Vagina (tissue), 2 donors: ENCODE measurements around the gene PDE10A. TPM values are rescaled to one million over a fixed set of nuclear protein-coding genes. Genes with fewer than 3 reads are reported as not detected.

Experiments used
- DNase-seq, 2 donors: peaks; one replicate each; pipeline ENCODE4 v3.0.0-alpha.2; 2017; ENCODE audit errors: extremely low spot score in 2 of 2
- H3K27ac ChIP-seq: fragments of 200-600 bp; sonication (generic); one replicate; pipeline ENCODE4 v1.5.1; 2019
- H3K27me3 ChIP-seq: fragments of 200-600 bp; sonication (generic); one replicate; pipeline ENCODE4 v1.5.1; 2019
- H3K36me3 ChIP-seq, 2 donors: fragments of 200-600 bp; sonication (generic); one replicate each; pipeline ENCODE4 v1.5.1; 2017 to 2019
- H3K4me1 ChIP-seq: fragments of 200-600 bp; sonication (generic); one replicate; pipeline ENCODE4 v1.5.1; 2019
- H3K4me3 ChIP-seq, 2 donors: fragments of 200-600 bp; sonication (generic); 1 replicate in 1 of 2; 2 replicates in 1 of 2; pipeline ENCODE4 v1.5.1; 2016 to 2019
- H3K9me3 ChIP-seq: fragments of 200-600 bp; sonication (generic); one replicate; pipeline ENCODE4 v1.5.1; 2019
- POLR2A ChIP-seq, 2 donors: fragments of 450-650 bp; IDR thresholded peaks; one replicate each; pipeline ENCODE4 v1.6.1; 2017; ENCODE audit warnings: antibody characterized with exemption in 2 of 2, mild to moderate bottlenecking in 2 of 2, moderate library complexity in 2 of 2
- POLR2AphosphoS5 ChIP-seq, 2 donors: sonication (generic); formaldehyde crosslinking; IDR thresholded peaks; one replicate each; pipeline ENCODE4 v1.9.0; 2017; ENCODE audit warnings: antibody characterized with exemption in 2 of 2, mild to moderate bottlenecking in 2 of 2, low read depth in 1 of 2; ENCODE audit not compliant: insufficient read depth in 1 of 2
- intact Hi-C: fragments of 100-400 bp; cut with DNase I; formaldehyde crosslinking; loops from one replicate; pipeline ENCODE4 v1.15.1; 2023
- total RNA-seq: library from RNA; depleted of rRNA; stranded (reverse); fragments of >200 nt; gene quantifications from one replicate; pipeline ENCODE4 v1.2.3, GENCODE V29; 2016
- TF ChIP-seq, protein P1 (sequence below), 3 experiments: fragments of 450-650 bp in 2 of 3; fragments of 200-600 bp in 1 of 3; sonication (generic) in 1 of 3; IDR thresholded peaks; one replicate each; pipeline ENCODE4 v1.5.1; 2017 to 2019; ENCODE audit warnings: antibody characterized with exemption in 3 of 3, mild to moderate bottlenecking in 2 of 3, moderate library complexity in 2 of 3

Gene PDE10A
- total RNA-seq, 1 donor from 2014 or later = 15.0 TPM

GRCh38 chr6:165584541-165584940, 78.5 kb downstream of the PDE10A start:
- Histone ChIP-seq H3K27me3 (no peaks in the 10 kb centered on the region), H3K4me3 (no peak overlapping the region), H3K4me1 (no peaks in the 10 kb centered on the region), H3K36me3 (no peaks in the 10 kb centered on the region), H3K27ac (no peak overlapping the region), H3K9me3 (no peaks in the 10 kb centered on the region)
- intact Hi-C loops = no loop called here
- TF ChIP-seq POLR2A (IDR thresholded peaks at IDR 0.05) (no peak), POLR2AphosphoS5 (IDR thresholded peaks at IDR 0.05; ENCODE audit: insufficient read depth in 1 of 2, low read depth in 1 of 2) (no peak)
- TF ChIP-seq, protein P1, sequence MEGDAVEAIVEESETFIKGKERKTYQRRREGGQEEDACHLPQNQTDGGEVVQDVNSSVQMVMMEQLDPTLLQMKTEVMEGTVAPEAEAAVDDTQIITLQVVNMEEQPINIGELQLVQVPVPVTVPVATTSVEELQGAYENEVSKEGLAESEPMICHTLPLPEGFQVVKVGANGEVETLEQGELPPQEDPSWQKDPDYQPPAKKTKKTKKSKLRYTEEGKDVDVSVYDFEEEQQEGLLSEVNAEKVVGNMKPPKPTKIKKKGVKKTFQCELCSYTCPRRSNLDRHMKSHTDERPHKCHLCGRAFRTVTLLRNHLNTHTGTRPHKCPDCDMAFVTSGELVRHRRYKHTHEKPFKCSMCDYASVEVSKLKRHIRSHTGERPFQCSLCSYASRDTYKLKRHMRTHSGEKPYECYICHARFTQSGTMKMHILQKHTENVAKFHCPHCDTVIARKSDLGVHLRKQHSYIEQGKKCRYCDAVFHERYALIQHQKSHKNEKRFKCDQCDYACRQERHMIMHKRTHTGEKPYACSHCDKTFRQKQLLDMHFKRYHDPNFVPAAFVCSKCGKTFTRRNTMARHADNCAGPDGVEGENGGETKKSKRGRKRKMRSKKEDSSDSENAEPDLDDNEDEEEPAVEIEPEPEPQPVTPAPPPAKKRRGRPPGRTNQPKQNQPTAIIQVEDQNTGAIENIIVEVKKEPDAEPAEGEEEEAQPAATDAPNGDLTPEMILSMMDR (IDR thresholded peaks at IDR 0.05) = no peak
- DNase-seq = no peak

GRCh38 chr6:165581678-165582077, 81.4 kb downstream of the PDE10A start:
- Histone ChIP-seq H3K27ac (no peak overlapping the region), H3K27me3 (no peaks in the 10 kb centered on the region), H3K36me3 (no peaks in the 10 kb centered on the region), H3K4me1 (no peaks in the 10 kb centered on the region), H3K4me3 (no peak overlapping the region), H3K9me3 (no peaks in the 10 kb centered on the region)
- TF ChIP-seq, protein P1 (IDR thresholded peaks at IDR 0.05) = no peak
- no peak for TF ChIP-seq POLR2A (IDR thresholded peaks at IDR 0.05)
- no peak for TF ChIP-seq POLR2AphosphoS5 (IDR thresholded peaks at IDR 0.05; ENCODE audit: insufficient read depth in 1 of 2, low read depth in 1 of 2)
- intact Hi-C loops = no loop called here
- DNase-seq = no peak

GRCh38 chr6:165580136-165580535, 82.9 kb downstream of the PDE10A start:
- Histone ChIP-seq H3K4me3 (no peak overlapping the region), H3K4me1 (no peaks in the 10 kb centered on the region), H3K9me3 (no peaks in the 10 kb centered on the region), H3K27ac (no peak overlapping the region), H3K36me3 (no peaks in the 10 kb centered on the region), H3K27me3 (no peaks in the 10 kb centered on the region)
- DNase-seq = no peak
- intact Hi-C loops = no loop called here
- TF ChIP-seq, protein P1 (IDR thresholded peaks at IDR 0.05) = no peak
- TF ChIP-seq POLR2A (IDR thresholded peaks at IDR 0.05) = no peak
- no peak for TF ChIP-seq POLR2AphosphoS5 (IDR thresholded peaks at IDR 0.05; ENCODE audit: insufficient read depth in 1 of 2, low read depth in 1 of 2)

DNA sequence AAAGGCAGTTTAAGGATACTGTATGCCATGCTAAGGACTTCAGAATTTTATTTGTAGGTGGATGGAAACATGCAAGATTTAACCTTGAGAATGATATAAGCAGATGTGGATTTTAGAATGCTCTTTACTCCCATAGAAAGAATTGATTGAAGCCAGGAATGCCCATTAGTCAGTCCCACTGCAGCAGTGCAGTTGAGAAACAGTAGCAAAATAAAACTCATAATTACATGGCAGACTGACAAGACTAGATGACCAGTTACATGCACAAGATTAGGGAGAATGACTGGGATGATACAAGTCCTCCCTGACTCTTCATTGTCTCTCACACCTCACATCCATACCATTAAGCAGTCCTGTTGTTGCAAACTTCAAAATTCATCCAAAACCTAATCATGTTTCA, 83.9 kb downstream of the PDE10A start:
- no peak for DNase-seq
- H3K36me3 ChIP-seq = no peaks in the 10 kb centered on the region
- no peak overlapping the region for H3K4me3 ChIP-seq
- no peak overlapping the region for H3K27ac ChIP-seq
- intact Hi-C loops = no loop called here
- TF ChIP-seq POLR2A (IDR thresholded peaks at IDR 0.05) (no peak), POLR2AphosphoS5 (IDR thresholded peaks at IDR 0.05; ENCODE audit: insufficient read depth in 1 of 2, low read depth in 1 of 2) (no peak)
- TF ChIP-seq, protein P1 (IDR thresholded peaks at IDR 0.05) = no peak
- peaks cover 7% of the 10 kb centered on the region for H3K4me1 ChIP-seq
- no peaks in the 10 kb centered on the region for H3K9me3 ChIP-seq
- H3K27me3 ChIP-seq = no peaks in the 10 kb centered on the region

- intact Hi-C loops = no loop called here
- H3K36me3 ChIP-seq = no peaks in the 10 kb centered on the region
These were observed 85.5 kb downstream of the PDE10A start for GRCh38 chr6:165577556-165577955.

More at GRCh38 chr6:165577556-165577955, 85.5 kb downstream of the PDE10A start:
- Histone ChIP-seq H3K27ac (no peak overlapping the region), H3K9me3 (no peaks in the 10 kb centered on the region), H3K27me3 (no peaks in the 10 kb centered on the region), H3K4me3 (no peak overlapping the region), H3K4me1 (peaks cover 14% of the 10 kb centered on the region)
- DNase-seq = no peak
- TF ChIP-seq POLR2AphosphoS5 (IDR thresholded peaks at IDR 0.05; ENCODE audit: insufficient read depth in 1 of 2, low read depth in 1 of 2) (no peak), POLR2A (IDR thresholded peaks at IDR 0.05) (no peak)
- TF ChIP-seq, protein P1 (IDR thresholded peaks at IDR 0.05) = no peak
